ENCODE data around the gene VAPB.

VAPB gene

DNA sequence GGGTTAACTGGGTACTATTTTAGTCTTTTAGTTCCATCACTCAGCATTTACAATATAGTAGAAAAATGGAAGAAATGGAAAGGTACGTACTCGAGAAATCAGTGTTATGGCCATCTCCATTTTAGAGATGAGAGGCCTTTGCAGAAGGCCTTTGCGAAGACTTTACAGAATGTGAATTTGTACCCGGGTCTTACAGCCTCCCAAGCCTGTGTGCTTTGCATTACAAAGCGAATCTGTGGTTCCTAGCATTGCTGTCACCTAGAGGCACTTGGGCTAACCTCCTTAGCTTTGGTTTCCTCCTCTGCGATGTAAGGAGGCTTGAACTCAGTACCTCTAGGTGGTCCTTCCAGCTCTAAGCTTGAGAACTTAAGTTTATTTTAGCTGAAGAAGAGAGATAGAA is 10.9 kb downstream of the VAPB start:
- no peak for TF ChIP-seq ZFX (IDR thresholded peaks at IDR 0.05)
- TF ChIP-seq, protein P1, sequence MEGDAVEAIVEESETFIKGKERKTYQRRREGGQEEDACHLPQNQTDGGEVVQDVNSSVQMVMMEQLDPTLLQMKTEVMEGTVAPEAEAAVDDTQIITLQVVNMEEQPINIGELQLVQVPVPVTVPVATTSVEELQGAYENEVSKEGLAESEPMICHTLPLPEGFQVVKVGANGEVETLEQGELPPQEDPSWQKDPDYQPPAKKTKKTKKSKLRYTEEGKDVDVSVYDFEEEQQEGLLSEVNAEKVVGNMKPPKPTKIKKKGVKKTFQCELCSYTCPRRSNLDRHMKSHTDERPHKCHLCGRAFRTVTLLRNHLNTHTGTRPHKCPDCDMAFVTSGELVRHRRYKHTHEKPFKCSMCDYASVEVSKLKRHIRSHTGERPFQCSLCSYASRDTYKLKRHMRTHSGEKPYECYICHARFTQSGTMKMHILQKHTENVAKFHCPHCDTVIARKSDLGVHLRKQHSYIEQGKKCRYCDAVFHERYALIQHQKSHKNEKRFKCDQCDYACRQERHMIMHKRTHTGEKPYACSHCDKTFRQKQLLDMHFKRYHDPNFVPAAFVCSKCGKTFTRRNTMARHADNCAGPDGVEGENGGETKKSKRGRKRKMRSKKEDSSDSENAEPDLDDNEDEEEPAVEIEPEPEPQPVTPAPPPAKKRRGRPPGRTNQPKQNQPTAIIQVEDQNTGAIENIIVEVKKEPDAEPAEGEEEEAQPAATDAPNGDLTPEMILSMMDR (conservative IDR thresholded peaks at IDR 0.05) = no peak
- no peak overlapping the region for H3K27ac ChIP-seq

DNA sequence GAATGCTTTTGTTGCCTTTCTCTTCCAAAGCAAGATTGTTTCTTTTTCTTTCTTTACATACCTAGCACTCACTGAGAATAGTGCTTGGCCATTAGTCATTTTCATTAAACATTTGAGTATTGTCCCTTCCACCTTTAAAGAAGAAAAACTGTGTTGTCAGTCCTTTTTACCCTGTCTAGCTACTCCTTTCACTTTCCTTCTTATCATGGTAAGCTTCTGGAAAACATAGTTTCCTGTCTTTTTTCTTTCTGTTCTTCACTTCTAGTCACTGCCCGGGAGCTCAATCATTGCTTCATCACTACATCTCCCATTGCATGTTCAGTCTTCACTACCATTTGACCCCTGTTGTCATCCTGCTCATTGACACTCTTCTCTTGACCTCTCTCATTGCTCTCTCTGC is 12.1 kb downstream of the VAPB start:
- H3K27ac ChIP-seq = no peak overlapping the region
- TF ChIP-seq, protein P1 (conservative IDR thresholded peaks at IDR 0.05) = no peak
- no peak for TF ChIP-seq ZFX (IDR thresholded peaks at IDR 0.05)

DNA sequence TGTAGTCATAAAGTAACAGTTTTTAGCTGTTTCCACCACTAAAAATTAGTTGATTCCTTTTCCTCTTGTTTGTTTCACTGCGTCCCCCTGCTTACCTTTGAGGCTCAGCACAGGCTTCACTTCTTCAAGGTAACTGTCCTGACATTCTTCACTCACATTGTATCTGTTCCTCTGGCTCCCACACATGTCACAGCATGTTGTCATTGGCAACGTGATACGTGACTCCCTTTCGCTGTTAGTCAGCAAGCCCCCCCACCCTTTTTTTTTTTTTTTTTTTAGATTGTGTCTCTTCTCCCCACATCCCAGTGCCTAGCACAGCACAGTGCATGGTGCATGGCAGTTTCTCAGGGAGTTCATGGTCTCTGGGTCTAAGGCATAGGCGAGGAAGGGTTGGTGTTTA is 13.3 kb downstream of the VAPB start:
- no peak overlapping the region for H3K27ac ChIP-seq
- TF ChIP-seq ZFX (IDR thresholded peaks at IDR 0.05) = no peak
- TF ChIP-seq, protein P1 (conservative IDR thresholded peaks at IDR 0.05) = no peak

DNA sequence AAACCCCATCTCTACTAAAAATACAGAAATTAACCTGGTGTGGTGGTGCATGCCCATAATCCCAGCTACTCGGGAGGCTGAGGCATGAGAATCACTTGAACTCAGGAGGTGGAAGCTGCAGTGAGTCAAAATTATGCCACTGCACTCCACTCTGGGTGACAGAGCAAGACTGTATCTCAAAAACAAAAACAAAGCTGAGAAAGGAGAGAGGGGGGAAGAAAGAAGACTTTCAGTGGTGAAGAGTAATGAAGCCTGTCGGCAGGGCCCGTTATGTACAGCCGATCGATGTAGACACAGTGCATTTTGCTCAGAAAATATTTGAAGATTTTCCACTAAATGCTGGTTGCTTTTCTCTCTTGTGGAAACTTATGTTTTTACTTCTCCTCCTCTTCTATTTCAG is 13.8 kb downstream of the VAPB start:
- no peak for TF ChIP-seq ZFX (IDR thresholded peaks at IDR 0.05)
- H3K27ac ChIP-seq = no peak overlapping the region

DNA sequence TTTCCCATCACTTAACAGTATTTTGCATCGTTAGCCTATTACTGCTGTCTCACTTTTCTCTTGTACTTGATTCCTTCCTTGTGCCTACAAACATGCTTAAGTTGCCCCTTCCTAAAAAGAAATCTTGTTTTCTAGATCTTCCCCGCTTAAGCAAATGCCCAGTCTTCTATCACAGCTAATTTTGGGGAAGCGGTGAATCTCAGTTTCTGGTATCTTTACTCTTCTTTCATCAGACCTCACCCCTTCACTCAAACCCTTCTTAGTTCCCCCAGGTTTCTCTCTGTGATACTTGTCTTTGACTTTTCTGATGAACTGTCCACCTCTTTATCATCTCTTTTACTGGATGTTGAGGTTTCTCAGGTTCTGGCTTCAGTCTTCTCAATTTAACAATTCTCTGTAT is 14.2 kb downstream of the VAPB start:
- no peak overlapping the region for H3K27ac ChIP-seq
- TF ChIP-seq, protein P1 (conservative IDR thresholded peaks at IDR 0.05) = no peak
- no peak for TF ChIP-seq ZFX (IDR thresholded peaks at IDR 0.05)

DNA sequence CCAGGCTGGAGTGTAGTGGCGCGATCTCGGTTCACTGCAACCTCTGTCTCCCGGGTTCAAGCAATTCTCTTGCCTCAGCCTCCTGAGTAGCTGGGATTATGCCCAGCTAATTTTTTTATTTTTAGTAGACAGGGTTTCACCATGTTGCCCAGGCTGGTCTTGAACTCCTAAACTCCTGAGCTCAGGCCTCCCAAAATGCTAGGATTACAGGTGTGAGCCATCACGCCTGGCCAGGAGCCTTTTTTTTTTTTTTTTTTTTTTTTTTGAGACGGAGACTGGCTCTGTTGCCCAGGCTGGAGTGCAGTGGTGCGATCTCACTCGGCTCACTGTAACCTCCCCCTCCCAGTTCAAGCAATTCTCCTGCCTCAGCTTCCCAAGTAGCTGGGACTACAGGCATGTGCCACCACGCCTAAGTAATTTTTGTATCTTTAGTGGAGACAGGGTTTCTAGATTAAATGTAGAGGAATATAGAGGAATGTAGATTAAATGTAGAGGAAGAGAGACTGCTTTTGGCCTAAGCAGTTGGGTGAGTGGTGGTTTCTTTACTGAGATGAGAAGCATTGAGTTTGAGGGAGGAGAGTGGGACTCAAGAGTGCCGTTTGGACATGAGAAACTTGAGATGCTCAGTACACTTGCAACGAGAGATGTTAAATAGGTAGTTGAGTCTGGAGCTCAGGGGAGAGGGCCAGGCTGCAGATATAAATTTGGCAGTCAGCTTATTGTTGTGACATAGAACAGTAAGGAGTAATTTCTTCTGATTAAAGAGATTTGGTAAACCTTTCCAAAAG is 16.7 kb downstream of the VAPB start:
- H3K27ac ChIP-seq = no peak overlapping the region

DNA sequence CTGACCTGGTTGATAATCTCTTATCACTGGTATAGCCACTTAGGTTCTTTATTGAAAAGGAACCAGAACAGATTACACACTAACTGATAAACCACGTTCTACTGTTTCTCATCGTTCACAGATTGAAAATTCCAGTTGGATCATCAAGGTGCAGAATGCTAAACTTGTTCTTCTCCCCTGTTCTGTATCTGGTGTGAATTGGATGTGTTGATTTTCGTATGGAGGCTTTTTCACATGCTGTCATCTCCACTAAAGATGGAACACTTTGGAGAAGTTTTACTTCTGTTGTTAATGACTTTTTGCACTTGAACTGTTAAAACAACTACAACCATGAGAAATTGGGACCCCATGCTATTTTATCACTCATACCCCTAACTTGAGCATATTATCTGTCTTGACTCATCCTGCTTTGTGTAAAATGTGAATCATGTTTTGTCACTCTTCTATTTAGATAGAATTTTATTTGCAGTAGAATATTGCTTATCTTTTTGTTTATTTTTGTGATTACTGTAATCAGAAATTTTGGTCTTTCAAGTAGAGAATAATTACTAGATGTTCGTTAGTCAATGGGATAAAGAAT is 17.5 kb downstream of the VAPB start:
- no peak overlapping the region for H3K27ac ChIP-seq
- TF ChIP-seq, protein P1 (conservative IDR thresholded peaks at IDR 0.05) = no peak
- no peak for TF ChIP-seq ZFX (IDR thresholded peaks at IDR 0.05)

More for the DNA sequence above, 16.7 kb downstream of the VAPB start:
- no peak for TF ChIP-seq ZFX (IDR thresholded peaks at IDR 0.05)
- TF ChIP-seq, protein P1 (conservative IDR thresholded peaks at IDR 0.05) = no peak

Measured in C4-2B (cell line).